Ovary (tissue), 9 donors: ENCODE results near the gene MFSD1. TPM values are rescaled to one million over a fixed set of nuclear protein-coding genes. Genes with fewer than 3 reads are reported as not detected.

Experiments used
- DNase-seq, 5 donors: peaks; one replicate each; pipeline ENCODE4 v3.0.0-alpha.2; 2019 to 2020
- H3K27ac ChIP-seq, 2 donors: fragments of 200-600 bp; one replicate each; pipeline versions ENCODE4 v1.5.1 to v1.8.0; 2019 to 2022
- H3K27me3 ChIP-seq: fragments of 200-600 bp; one replicate; pipeline ENCODE4 v1.8.0; 2022
- H3K36me3 ChIP-seq: fragments of 200-600 bp; sonication (generic); one replicate; pipeline ENCODE4 v1.5.1; 2019
- H3K4me1 ChIP-seq: one replicate; pipeline ENCODE4 v1.8.1; 2013; ENCODE audit warnings: mild to moderate bottlenecking, moderate library complexity; ENCODE audit not compliant: insufficient read depth
- H3K4me3 ChIP-seq: fragments of 200-600 bp; sonication (generic); one replicate; pipeline ENCODE4 v1.5.1; 2017
- H3K9me3 ChIP-seq, 2 donors: fragments of 200-600 bp in 1 of 2; sonication (generic) in 1 of 2; one replicate each; pipeline versions ENCODE4 v1.5.1 to v1.8.1; 2013 to 2019; ENCODE audit warnings: mild to moderate bottlenecking in 1 of 2, moderate library complexity in 1 of 2
- CTCF ChIP-seq, 3 donors: fragments of 450-650 bp in 2 of 3; fragments of 200-600 bp in 1 of 3; IDR thresholded peaks; one replicate each; pipeline versions ENCODE4 v1.5.1 to v1.8.0; 2016 to 2022; ENCODE audit warnings: antibody characterized with exemption in 3 of 3, mild to moderate bottlenecking in 1 of 3
- EP300 ChIP-seq: sonication (generic); formaldehyde crosslinking; IDR thresholded peaks from one replicate; pipeline ENCODE4 v1.6.1; 2017; ENCODE audit warnings: antibody characterized with exemption
- POLR2A ChIP-seq: fragments of 450-650 bp; IDR thresholded peaks from one replicate; pipeline ENCODE4 v1.6.1; 2017; ENCODE audit warnings: antibody characterized with exemption, mild to moderate bottlenecking, moderate library complexity
- WGBS, 3 donors: extraction: QIAGEN DNeasy Blood & Tissue Kit in 1 of 3; methylation state at CpG; one replicate each; pipeline versions ENCODE4 v1.1.5 to v1.1.7; 2013 to 2017; 5-methylcytosine and 5-hydroxymethylcytosine counted together
- intact Hi-C, 4 donors: fragments of 100-400 bp; cut with DNase I; formaldehyde crosslinking; loops; one replicate each; pipeline versions ENCODE4 v1.11.0 to v1.15.1; 2022 to 2023
- polyA plus RNA-seq, 2 donors: library from polyadenylated mRNA; stranded (reverse); fragments of 200-250 nt in 1 of 2; fragments of 350-450 nt in 1 of 2; fragmentation: Illumina TruSeq in 1 of 2; extraction: RNeasy Lipid Tissue Mini Kit (QIAGEN cat#74804) in 1 of 2; gene quantifications; one replicate each; pipeline ENCODE4 v1.2.3, GENCODE V29; 2013 to 2014
- total RNA-seq, 7 donors: library from RNA; depleted of rRNA in 2 of 7; stranded (reverse); fragments of >200 nt in 2 of 7; fragmentation: NEBNext Ultra II Directional in 3 of 7; extraction: Animal tissue kit (Norgen Biotek cat#: 25700) in 3 of 7; gene quantifications; one replicate each; pipeline versions ENCODE4 v1.1.0 to v1.2.4, GENCODE V29; 2016 to 2023
- donor health status: DM: no; HTN: no; CAD: no; lungs with moderate emphysema.
- donor health status: DM: no; HTN: no; CAD: no.
- donor health status: Bipolar disorder and iron deficiency.
- donor health status: DM: yes; HTN: yes; CAD: no.
- donor health status: DM: no; HTN: no; CAD: no.
- donor health status: DM: yes; HTN: yes; CAD: no.

MFSD1 gene
- total and polyA plus RNA-seq, 9 donors = 27.1 to 63.8 (median 43.0) TPM

GRCh38 chr3:158863247-158863646 is 61.4 kb downstream of the MFSD1 start:
- Histone ChIP-seq H3K4me1 (no peaks in the 10 kb centered on the region), H3K9me3 (no peaks in the 10 kb centered on the region), H3K36me3 (no peaks in the 10 kb centered on the region), H3K4me3 (no peak overlapping the region), H3K27me3 (no peaks in the 10 kb centered on the region), H3K27ac (no peak overlapping the region)
- no peak for TF ChIP-seq EP300
- no peak for TF ChIP-seq CTCF (IDR thresholded peaks at IDR 0.05)
- no peak for TF ChIP-seq POLR2A
- no peak for DNase-seq
- WGBS, 3 donors = 86 to 90% (median 88%) methylated on average over 2 of the region's 2 CpGs
- intact Hi-C loops = no loop called here

GRCh38 chr3:158864492-158864891 is 62.6 kb downstream of the MFSD1 start:
- H3K27me3 ChIP-seq = no peaks in the 10 kb centered on the region
- TF ChIP-seq CTCF (IDR thresholded peaks at IDR 0.05) (no peak), POLR2A (no peak), EP300 (no peak)
- H3K4me1 ChIP-seq = no peaks in the 10 kb centered on the region
- WGBS, 3 donors = 89 to 93% (median 90%) methylated on average over 6 of the region's 6 CpGs
- no peak overlapping the region for H3K4me3 ChIP-seq
- H3K27ac ChIP-seq = no peak overlapping the region
- H3K36me3 ChIP-seq = no peaks in the 10 kb centered on the region
- no peaks in the 10 kb centered on the region for H3K9me3 ChIP-seq
- no peak for DNase-seq
- intact Hi-C loops = no loop called here

- TF ChIP-seq EP300 (no peak), POLR2A (no peak), CTCF (IDR thresholded peaks at IDR 0.05) (no peak)
- intact Hi-C loops = no loop called here
- Histone ChIP-seq H3K9me3 (no peaks in the 10 kb centered on the region), H3K36me3 (no peaks in the 10 kb centered on the region), H3K4me3 (no peak overlapping the region), H3K27ac (no peak overlapping the region), H3K27me3 (no peaks in the 10 kb centered on the region), H3K4me1 (no peaks in the 10 kb centered on the region)
- no peak for DNase-seq
Measured at GRCh38 chr3:158875700-158876099, 73.8 kb downstream of the MFSD1 start.

Other genes starting within 250 kb of the MFSD1 start
- 10 to 100 TPM in 6 of 7 donors, 1 to 10 TPM in 1; 8.5 to 28.3 (median 16.0) TPM for gene MLF1, start 230.9 kb upstream of the MFSD1 start, total RNA-seq
- 10 to 100 TPM; 10.2 to 19.0 TPM for gene MLF1, start 230.9 kb upstream of the MFSD1 start, polyA plus RNA-seq
- gene GFM1, start 157.5 kb upstream of the MFSD1 start, total RNA-seq = 10 to 100 TPM; 19.6 to 40.0 (median 29.7) TPM
- gene GFM1, start 157.5 kb upstream of the MFSD1 start, polyA plus RNA-seq = 10 to 100 TPM; 13.5 to 30.7 TPM
- 10 to 100 TPM; 16.5 to 82.9 (median 43.5) TPM for gene LXN, start 129.4 kb upstream of the MFSD1 start, total RNA-seq
- 10 to 100 TPM; 38.4 to 48.4 TPM for gene LXN, start 129.4 kb upstream of the MFSD1 start, polyA plus RNA-seq
- gene RARRES1, start 69.6 kb upstream of the MFSD1 start, total RNA-seq = 100 to 1,000 TPM in 4 of 7 donors, 10 to 100 TPM in 3; 11.1 to 283 (median 118) TPM
- gene RARRES1, start 69.6 kb upstream of the MFSD1 start, polyA plus RNA-seq = 10 to 100 TPM; 30.1 to 33.8 TPM